Muscle of arm (tissue), 14 donors: ENCODE data around the gene SMIM33. TPM values are rescaled to one million over a fixed set of nuclear protein-coding genes. Genes with fewer than 3 reads are reported as not detected.
"Not testable (repeated sequence)": the region's sequence is repeated elsewhere in the genome, so short reads cannot be mapped to it uniquely, and the experiment has no call there.

Experiments
- DNase-seq: peaks from one replicate; pipeline ENCODE4 v3.0.0-alpha.2; 2013
- long read RNA-seq, 11 donors: transcript quantifications; one replicate each; lab custom pipeline, GENCODE V29; 2026
- polyA plus RNA-seq, 12 donors: library from polyadenylated mRNA; unstranded; fragments of 120-200 nt; gene quantifications; one replicate each; pipeline ENCODE4 v1.2.1, GENCODE V29; 2013; ENCODE audit not compliant: insufficient read length in 12 of 12

Gene SMIM33
- not detected for polyA plus RNA-seq
- long read RNA-seq, donor 1, partial matches to known transcripts = 6 of 6 reads
- long read RNA-seq, donor 1, other reads (novel, unspliced or antisense) = 0 of 6 reads
- long read RNA-seq, donor 2 = 0 reads
- long read RNA-seq, donor 3 = 0 reads
- long read RNA-seq, donor 4 = 0 reads
- long read RNA-seq, donor 5 = 0 reads
- long read RNA-seq, donor 6 = 0 reads
- long read RNA-seq, donor 7 = 0 reads
- long read RNA-seq, donor 8 = 0 reads
- long read RNA-seq, donor 9 = 0 reads
- long read RNA-seq, donor 10 = 0 reads
- long read RNA-seq, donor 11 = 0 reads

- DNase-seq = no peak
Observed at GRCh38 chr5:139470821-139471300, at the start of gene SMIM33. SMIM33 (plus strand) TSS chr5:139471004; CDS start chr5:139471122, 118 bp downstream.

DNA sequence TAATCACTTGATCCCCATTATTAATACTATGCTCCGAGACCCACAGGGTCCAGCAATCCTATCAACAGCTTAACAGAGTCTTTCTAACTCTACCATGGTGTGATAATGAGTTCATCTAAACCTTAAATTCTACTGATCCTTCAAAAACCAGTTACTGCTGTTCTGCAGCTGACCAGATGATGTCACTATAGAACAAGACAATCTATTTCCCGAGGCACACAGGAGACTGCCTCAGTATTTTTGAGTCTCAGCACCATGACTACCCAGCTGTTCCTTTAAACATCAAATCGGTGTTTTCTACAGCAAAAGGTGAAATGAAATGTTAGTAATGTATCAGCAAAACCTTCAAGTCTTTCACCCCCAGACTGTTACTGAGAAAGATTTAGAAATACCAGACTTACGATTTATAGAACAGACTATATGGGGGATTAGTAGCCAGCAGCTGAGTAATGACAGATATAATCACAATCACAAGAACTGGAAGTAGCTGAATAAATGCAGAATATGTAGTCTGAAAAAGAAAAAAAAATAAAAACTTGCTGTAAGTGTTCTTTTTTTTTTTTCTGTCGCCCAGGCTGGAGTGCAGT lies 48.4 kb upstream of the SMIM33 start:
- DNase-seq = peak; percentile 75

DNA sequence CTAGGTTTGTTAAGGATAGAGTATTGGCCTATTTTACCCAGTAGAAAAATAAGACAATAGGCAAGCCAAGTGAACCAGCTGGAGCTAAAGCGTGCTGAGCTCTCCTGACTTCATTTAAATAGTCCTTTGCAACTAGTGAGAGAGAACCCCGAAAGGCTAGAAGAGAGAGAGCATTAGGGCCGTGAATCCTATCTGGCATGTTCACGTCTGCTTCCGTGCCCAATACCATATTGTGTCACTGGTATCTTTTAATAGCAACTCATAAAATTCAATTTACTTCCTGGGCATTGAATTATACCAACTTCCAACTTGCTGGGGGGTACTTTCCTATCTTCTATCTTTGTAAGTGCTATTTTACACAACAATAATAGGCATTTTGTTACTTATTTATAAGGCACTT lies 45.3 kb upstream of the SMIM33 start:
- DNase-seq = no peak

GRCh38 chr5:139426203-139426885 lies 44.5 kb upstream of the SMIM33 start:
- no peak for DNase-seq

GRCh38 chr5:139430015-139430414 lies 40.8 kb upstream of the SMIM33 start:
- DNase-seq = no peak

DNA sequence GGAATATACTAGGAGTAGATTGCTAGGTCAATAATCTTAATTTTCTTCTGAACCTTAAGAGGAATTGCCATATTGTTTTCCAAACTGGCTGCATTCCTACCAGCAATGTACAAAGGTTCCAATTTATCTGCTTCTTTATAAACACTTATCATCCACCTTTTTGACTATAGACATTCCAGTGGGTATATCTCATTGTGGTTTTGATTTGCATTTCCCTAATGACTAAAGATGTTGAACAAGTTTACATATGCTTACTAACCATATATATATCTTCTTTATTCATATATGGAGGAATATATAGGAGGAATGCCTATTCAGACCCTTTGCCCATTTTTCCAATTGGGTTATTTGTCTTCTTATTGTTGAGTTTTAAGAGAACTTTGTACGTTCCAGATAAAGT lies 39.1 kb upstream of the SMIM33 start:
- no peak for DNase-seq

DNA sequence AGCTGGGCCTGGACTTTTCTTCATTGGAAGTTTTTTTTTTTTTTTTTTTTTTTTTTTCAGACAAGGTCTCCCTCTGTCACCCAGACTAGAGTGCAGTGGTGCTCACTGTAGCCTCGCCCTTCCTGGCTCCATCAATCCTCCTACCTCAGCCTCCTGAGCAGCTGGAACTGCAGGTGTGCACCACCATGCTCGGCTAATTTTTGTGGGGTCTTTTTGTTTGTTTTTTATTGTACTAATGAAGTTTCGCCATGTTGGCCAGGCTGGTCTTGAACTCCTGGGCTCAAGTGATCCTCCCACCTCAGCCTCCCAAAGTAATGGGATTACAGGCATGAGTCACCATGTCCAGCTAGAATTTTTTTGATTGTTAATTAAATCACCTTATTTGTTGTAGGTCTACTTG lies 35.1 kb upstream of the SMIM33 start:
- DNase-seq = no peak

DNA sequence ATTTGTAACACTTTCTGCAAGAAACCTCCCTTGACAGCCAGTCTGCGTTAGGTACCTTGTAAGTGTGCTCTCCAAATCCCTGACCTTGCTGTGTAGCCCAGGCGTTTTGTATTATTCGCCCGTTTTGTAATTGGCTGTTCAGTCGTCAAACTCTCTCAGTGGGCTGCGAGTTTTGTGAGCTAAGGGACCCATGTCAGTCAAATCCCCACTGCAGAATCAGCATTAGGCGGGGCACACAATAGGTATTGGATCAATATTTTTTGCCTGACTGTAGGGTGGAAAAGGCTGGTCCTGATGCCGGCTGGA lies 32.1 kb upstream of the SMIM33 start:
- DNase-seq = no peak

DNA sequence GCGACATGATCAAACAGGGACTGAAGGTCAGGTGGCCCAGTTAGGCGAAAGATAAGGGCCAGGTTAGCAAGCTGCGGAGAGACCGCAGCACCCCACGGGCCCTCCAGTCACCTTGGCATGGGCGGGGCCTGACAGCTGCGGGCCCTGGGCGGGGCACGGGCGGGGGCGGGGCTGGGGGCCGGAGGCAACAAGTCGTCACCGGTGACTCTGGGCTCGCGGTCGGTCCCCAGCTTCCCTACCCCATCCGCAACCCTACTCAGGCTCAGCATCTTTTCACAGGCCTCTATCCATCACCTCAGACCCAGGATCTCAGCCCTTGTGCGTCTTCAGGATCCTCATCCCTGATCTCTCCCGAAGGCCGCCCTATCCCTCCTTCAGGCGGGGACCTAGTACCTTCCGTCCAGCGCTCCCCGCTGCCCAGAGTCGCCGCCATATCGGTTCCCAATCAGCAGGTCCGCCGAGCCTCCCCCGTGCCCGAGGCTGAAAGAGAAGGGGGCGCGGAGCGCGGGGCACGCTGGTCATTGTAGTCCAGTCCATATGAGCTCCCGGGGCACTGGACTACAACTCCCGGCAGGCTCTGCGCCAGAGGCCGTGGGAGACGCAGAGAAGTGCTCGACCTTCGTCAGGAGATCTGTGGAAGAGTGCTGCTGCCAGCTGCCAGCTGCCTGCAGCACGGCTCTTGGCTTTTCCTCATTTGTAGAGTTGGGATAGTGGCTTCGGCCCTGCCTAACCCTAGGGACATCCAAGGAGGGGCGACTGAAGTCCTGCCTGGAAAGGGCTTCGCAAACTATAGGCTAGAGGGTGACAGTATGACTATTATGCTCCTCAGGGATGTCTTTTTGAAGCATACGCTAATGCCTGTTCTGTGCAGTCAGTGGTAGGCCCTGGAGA lies 31.5 kb upstream of the SMIM33 start, which contains the start of gene DNAJC18:
TSS of gene DNAJC18 (minus strand) at position 513 of the 891 bp plus-strand sequence. CDS start at position 433, 80 bp downstream.
- DNase-seq = peak; percentile 96

DNA sequence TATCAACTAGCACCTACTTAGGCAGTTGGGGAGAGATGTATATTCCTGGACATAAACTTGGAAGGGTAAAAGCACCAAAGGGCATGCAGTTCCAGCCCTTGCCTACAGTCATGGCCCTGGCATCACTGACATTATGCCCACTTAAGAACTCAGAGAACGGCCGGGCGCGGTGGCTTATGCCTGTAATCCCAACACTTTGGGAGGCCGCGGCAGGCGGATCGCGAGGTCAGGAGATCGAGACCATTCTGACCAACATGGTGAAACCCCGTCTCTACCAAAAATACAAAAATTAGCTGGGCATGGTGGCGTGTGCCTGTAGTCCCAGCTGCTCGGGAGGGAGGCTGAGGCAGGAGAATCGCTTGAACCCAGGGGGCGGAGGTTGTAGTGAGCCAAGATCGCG lies 30.4 kb upstream of the SMIM33 start:
- not testable (repeated sequence) for DNase-seq

- no peak for DNase-seq
Observed at GRCh38 chr5:139443831-139444453, 26.9 kb upstream of the SMIM33 start.

DNA sequence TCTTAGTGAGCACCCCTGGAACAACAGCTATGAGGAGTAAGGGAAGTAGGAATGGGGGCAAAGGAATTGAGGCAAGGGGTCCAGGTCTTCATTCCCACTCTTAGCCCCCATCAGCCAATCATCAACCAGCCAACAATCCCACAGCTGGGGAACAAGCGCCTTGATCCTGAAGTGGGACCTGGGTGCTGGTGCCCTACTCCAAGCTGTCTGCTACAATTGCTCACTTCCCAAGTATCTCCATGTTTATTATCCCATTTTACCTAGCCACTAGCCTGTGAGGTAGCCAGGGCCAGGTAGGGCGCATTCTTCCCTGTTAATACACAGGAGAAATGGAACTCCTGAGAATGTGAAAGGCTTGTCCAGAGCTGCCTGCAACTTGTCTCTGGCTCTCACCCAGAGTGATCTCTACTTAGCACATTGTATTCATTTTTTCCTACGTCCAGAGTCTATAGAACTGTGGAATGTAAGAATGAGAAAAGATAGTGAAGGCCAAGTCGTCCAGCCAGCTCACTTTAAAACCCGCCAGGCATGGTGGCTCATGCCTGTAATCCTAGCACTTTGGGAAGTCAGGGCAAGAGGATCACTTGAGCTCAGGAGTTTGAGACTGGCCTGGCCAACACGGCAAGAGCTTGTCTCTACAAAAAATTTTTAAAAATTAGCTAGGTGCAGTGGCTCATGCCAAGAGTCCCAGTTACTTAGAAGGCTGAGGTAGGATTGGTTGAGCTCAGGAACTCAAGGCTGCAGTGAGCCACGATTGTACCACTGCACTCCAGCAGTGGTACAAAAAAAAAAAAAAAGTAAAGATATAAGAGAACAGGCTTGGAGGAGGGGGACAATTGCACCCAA lies 25.3 kb upstream of the SMIM33 start:
- DNase-seq = peak; percentile 63

- DNase-seq = no peak
Observed at GRCh38 chr5:139446956-139447779, 23.6 kb upstream of the SMIM33 start.

DNA sequence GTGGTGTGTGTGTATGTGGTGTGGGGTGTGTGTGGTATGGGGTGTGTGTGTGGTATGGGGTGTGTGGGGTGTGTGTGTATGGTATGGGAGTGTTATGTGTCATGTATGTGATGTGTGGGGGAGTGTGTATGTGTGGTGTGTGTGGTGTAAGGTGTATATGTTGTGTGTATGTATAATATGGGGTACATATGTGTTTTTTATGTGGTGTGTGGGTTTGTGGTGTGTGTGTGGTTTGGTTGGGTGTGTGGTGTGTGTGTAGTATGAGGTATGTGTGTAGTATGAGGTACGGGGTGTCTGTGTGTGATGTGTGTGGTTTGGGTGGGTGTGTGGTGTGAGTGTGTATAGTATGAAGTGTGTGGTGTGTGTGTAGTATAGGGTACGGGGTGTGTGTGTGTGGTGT lies 19.6 kb upstream of the SMIM33 start:
- no peak for DNase-seq

GRCh38 chr5:139451878-139452660 lies 18.7 kb upstream of the SMIM33 start:
- no peak for DNase-seq

DNA sequence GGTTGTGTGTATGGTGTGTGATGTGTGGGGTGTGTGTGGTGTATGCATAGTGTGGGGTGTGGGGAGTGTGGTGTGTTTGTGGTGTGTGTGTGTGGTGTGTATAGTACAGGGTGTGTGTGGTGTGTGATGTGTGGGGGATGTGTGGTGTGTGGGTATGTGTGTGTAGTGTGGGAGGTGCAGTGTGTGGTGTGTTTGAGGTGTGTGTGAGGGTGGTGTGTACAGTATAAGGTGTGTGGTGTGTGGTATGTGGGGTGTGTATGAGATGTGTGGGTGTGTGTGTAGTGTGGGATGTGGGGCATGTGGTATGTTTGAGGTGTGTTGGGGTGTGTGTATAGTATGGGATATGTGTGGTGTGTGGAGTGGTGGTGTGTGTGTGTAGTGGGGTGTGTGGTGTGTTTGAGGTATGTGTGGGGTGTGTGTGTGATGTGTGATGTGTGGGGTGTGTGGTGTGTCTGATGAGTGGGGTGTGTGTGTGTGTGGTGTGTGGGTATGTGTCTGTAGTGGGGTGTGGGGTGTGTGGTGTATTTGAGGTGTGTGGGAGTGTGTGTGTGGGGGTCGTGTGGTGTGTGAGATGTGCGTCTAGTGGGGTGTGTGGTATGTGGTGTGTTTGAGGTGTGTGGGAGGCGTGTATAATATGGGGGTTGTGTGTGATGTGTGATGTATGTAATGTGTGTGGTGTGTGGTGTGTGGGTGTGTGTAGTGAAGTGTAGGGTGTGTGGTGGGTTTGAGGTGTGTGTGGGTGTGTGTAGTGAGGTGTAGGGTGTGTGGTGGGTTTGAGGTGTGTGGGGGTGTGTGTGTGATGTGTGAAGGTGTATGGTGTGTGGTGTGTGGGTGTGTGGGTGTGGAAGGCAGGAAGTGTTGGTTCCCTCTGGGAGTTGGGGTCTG lies 16.9 kb upstream of the SMIM33 start:
- no peak for DNase-seq

DNA sequence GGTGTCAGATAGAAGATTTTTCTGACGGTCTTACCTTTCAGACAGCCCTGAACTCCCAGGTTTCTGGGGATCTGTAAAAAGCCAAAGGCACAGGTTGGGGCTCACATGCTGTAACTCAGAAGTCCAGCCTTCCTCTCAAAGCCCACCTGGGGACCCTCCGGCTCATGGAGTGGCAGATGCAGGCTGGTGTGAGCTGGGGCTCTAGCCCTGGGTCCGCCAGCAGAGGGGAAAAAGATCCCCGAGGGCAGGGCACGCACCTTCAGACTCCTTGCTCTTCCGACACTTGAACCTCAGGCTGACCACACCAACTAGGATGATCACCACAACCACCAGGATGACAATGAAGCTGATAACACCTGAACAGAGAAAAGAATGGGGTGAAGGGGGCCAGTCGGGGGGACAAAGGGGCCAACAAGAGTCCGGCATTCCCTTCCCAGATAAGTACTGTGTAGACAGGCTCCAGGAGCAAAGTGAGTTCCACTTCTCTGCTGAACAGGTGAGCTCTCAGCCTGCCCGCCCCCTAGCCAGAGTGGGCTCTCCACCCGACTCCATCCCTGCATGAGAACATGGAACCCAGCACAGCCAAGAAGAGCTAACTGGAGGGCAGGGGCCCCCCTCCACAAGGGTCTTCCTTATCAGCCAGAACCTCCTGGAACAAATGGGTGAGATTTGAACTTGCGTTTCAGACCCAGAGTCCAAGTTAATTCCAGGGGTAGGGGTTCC lies 16.1 kb upstream of the SMIM33 start:
- no peak for DNase-seq
